ENCODE results near the gene EBF3.

EBF3 gene

GRCh38 chr10:129851941-129852640 lies 112.0 kb downstream of the EBF3 start:
- DNase-seq (ENCODE audit: low spot score) = no peak

- DNase-seq (ENCODE audit: low spot score) = peak; percentile 49
Observed at GRCh38 chr10:129850790-129851189, 113.3 kb downstream of the EBF3 start.

- no peak for DNase-seq (ENCODE audit: low spot score)
Observed at GRCh38 chr10:129850316-129850715, 113.8 kb downstream of the EBF3 start.

GRCh38 chr10:129849853-129850252 lies 114.2 kb downstream of the EBF3 start:
- DNase-seq (ENCODE audit: low spot score) = no peak

GRCh38 chr10:129849452-129849750 lies 114.7 kb downstream of the EBF3 start:
- no peak for DNase-seq (ENCODE audit: low spot score)

- no peak for DNase-seq (ENCODE audit: low spot score)
Observed at GRCh38 chr10:129848696-129849451, 115.2 kb downstream of the EBF3 start.

GRCh38 chr10:129847741-129848483 lies 116.2 kb downstream of the EBF3 start:
- DNase-seq (ENCODE audit: low spot score) = no peak

GRCh38 chr10:129846991-129847391 lies 117.1 kb downstream of the EBF3 start:
- DNase-seq (ENCODE audit: low spot score) = no peak

- no peak for DNase-seq (ENCODE audit: low spot score)
Observed at GRCh38 chr10:129845111-129845753, 118.8 kb downstream of the EBF3 start.

GRCh38 chr10:129844216-129844766 lies 119.8 kb downstream of the EBF3 start:
- DNase-seq (ENCODE audit: low spot score) = no peak

GRCh38 chr10:129843702-129844101 lies 120.4 kb downstream of the EBF3 start:
- DNase-seq (ENCODE audit: low spot score) = no peak

GRCh38 chr10:129843131-129843541 lies 120.9 kb downstream of the EBF3 start:
- DNase-seq (ENCODE audit: low spot score) = no peak

GRCh38 chr10:129842031-129842430 lies 122.0 kb downstream of the EBF3 start:
- DNase-seq (ENCODE audit: low spot score) = no peak

- DNase-seq (ENCODE audit: low spot score) = no peak
Observed at GRCh38 chr10:129841590-129841989, 122.5 kb downstream of the EBF3 start.

- no peak for DNase-seq (ENCODE audit: low spot score)
Observed at GRCh38 chr10:129841071-129841470, 123.0 kb downstream of the EBF3 start.

GRCh38 chr10:129840196-129840590 lies 123.9 kb downstream of the EBF3 start:
- DNase-seq (ENCODE audit: low spot score) = no peak

- no peak for DNase-seq (ENCODE audit: low spot score)
Observed at GRCh38 chr10:129839285-129840195, 124.5 kb downstream of the EBF3 start.

GRCh38 chr10:129838794-129839193 lies 125.3 kb downstream of the EBF3 start:
- no peak for DNase-seq (ENCODE audit: low spot score)

GRCh38 chr10:129837909-129838582 lies 126.0 kb downstream of the EBF3 start:
- DNase-seq (ENCODE audit: low spot score) = no peak

GRCh38 chr10:129836253-129836652 lies 127.8 kb downstream of the EBF3 start:
- DNase-seq (ENCODE audit: low spot score) = no peak
